ENCODE results near the gene PDZD2.
"Not testable (repeated sequence)": the region's sequence is repeated elsewhere in the genome, so short reads cannot be mapped to it uniquely, and the experiment has no call there.

The PDZD2 gene

GRCh38 chr5:31963358-31964006 lies 324.6 kb downstream of the PDZD2 start:
- no peak for TF ChIP-seq CTCF (IDR thresholded peaks at IDR 0.05; ENCODE audit: insufficient read depth, low read depth, low read length, missing control alignments)
- H3K4me3 ChIP-seq (ENCODE audit: low read length), result no peak overlapping the region

GRCh38 chr5:31964007-31964360 lies 325.1 kb downstream of the PDZD2 start:
- DNase-seq (ENCODE audit: low read depth), result peak; percentile 67
- no peak for TF ChIP-seq CTCF (IDR thresholded peaks at IDR 0.05; ENCODE audit: insufficient read depth, low read depth, low read length, missing control alignments)
- no peak overlapping the region for H3K4me3 ChIP-seq (ENCODE audit: low read length)

More at GRCh38 chr5:31963358-31964006, 324.6 kb downstream of the PDZD2 start:
- no peak for DNase-seq (ENCODE audit: low read depth)

- DNase-seq (ENCODE audit: low read depth), result no peak
- no peak for TF ChIP-seq CTCF (IDR thresholded peaks at IDR 0.05; ENCODE audit: insufficient read depth, low read depth, low read length, missing control alignments)
- H3K4me3 ChIP-seq (ENCODE audit: low read length), result no peak overlapping the region
These were observed 326.3 kb downstream of the PDZD2 start for GRCh38 chr5:31965227-31965626.

GRCh38 chr5:31966936-31967335 lies 328.0 kb downstream of the PDZD2 start:
- no peak for DNase-seq (ENCODE audit: low read depth)
- no peak for TF ChIP-seq CTCF (IDR thresholded peaks at IDR 0.05; ENCODE audit: insufficient read depth, low read depth, low read length, missing control alignments)

DNA sequence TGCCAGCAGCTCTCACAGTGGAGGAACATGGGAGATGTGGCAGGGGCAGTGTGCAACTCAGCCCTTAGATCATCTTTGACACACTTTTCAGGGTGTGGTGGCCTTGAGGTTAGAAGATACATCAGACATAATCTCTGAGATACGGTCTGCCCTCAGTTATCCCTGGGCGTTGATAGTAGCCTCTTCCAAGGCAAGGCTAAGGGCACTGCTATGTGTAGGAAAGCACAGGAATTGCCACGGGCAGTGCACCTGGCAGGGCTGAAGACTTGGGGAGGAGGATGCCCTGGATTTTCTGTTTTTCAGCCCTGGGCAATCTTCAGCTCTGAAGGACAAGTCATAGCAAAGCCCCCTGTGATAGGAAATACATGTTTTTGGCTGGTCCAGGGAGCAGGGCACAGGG lies 328.5 kb downstream of the PDZD2 start:
- H3K4me3 ChIP-seq (ENCODE audit: low read length), result no peak overlapping the region
- TF ChIP-seq CTCF (IDR thresholded peaks at IDR 0.05; ENCODE audit: insufficient read depth, low read depth, low read length, missing control alignments), result no peak
- no peak for DNase-seq (ENCODE audit: low read depth)

More at GRCh38 chr5:31966936-31967335, 328.0 kb downstream of the PDZD2 start:
- no peak overlapping the region for H3K4me3 ChIP-seq (ENCODE audit: low read length)

DNA sequence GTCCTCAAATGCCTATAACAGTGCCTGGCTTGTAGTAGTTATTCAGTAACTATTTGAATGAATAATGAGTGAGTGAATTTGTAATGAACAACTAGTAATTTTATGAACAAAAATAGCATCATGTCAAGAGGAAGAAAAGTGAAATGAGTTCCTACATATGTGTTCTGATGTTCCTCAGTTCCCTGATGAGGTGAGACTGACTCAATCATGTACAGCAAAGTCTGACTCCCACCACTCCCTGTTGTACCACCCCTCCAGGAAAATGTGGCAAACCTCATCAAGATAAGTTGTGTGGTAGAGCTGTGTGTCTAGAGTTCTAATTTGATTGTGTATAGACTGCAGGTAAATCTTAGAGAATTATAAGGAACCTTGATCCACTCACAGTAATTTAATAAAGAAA lies 333.6 kb downstream of the PDZD2 start:
- no peak for DNase-seq (ENCODE audit: low read depth)
- no peak for TF ChIP-seq CTCF (IDR thresholded peaks at IDR 0.05; ENCODE audit: insufficient read depth, low read depth, low read length, missing control alignments)

DNA sequence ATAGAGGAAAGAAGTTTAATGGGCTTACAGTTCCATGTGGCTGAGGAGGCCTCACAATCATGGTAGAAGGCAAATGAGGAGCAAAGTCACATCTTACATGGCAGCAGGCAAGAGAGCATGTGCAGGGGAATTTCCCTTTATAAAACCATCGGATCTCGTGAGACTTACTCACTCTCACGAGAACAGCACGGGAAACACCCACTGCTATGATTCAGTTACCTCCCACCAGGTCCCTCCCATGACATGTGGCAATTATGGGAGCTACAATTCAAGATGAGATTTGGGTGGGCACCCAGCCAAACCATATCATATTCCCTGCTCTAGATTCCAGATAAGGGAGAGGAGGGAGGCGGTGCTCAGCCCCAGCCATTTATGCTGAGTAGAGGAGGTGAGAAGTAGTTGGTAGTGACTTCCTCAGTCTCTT lies 336.3 kb downstream of the PDZD2 start:
- not testable (repeated sequence) for DNase-seq (ENCODE audit: low read depth); H3K4me3 ChIP-seq (ENCODE audit: low read length)

More for the DNA sequence above, 333.6 kb downstream of the PDZD2 start:
- no peak overlapping the region for H3K4me3 ChIP-seq (ENCODE audit: low read length)

All from epithelial cell of esophagus (primary cell).